HG02938 (cell line): ENCODE data around the gene TP53TG3D.
"Not testable (repeated sequence)": the region's sequence is repeated elsewhere in the genome, so short reads cannot be mapped to it uniquely, and the experiment has no call there.

Source experiments
- ATAC-seq: cut with Tn5 transposase; IDR thresholded peaks from one replicate; pipeline ENCODE4 v1.9.1; 2021; ENCODE audit warnings: mild to moderate bottlenecking, moderate library complexity; ENCODE audit not compliant: unreplicated experiment

TP53TG3D gene, protein sequence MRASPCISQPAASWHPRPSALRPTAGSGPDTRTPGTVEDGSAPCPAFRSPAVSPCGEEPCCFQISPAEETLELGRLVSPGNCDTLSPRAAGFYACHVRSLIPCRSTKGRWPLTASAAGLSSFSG

DNA sequence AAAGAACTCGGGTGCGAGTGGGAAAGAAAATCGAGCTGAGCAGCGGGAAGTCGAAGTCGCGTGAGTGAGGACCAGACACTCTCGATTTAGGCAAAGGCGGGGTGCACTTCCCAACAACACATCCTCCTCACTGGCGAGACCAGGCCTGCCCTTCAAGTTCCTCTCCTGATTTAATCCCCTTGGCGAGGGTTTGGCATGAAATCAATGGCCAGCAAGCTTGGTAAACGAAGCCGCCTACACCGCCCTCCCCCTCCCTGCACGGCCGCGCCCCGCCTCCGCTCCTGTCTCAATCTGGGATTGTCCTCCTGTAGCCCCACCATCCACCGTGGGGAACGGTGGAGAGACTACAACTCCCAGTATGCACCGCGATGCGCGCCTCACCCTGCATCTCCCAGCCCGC lies at the start of gene TP53TG3D:
TSS of gene TP53TG3D (plus strand) at position 301 of the 400 bp plus-strand sequence. CDS start at position 369, 68 bp downstream.
- not testable (repeated sequence) for ATAC-seq

DNA sequence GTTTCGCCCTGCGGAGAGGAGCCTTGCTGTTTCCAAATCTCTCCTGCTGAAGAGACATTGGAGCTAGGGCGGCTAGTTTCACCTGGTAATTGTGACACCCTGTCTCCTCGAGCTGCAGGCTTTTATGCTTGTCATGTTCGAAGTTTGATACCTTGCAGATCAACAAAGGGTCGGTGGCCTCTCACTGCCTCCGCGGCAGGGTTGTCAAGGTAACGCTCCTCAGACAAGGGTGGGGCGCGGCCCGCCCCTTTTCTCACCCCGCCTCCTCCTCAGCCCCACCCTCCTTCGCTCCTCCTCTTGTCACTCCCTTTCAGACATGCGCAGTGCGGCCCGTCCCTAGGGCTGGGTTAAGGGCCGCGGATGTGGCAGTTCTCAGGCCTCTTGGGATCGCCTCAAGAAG lies 421 bp downstream of the TP53TG3D start:
- not testable (repeated sequence) for ATAC-seq

DNA sequence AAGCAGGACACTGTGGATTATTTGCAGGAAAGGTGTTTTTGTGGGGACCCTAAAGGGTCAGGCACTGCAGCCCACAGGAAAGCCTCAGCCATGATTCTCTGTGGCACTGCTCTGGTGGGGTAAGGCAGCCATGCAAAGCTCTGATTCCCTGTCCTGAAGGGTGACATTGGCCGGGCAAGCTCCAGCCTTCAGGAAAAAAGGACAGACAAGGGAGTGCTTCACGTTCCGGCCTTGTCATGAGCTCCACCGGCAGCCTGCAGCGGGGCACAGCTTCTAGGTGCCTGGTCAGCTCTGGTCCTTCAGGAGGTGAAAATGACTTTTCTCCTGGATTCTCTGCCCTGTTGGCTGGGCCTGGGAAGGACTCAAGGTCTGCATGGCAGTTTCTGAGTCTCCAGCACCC lies 8.4 kb downstream of the TP53TG3D start:
- not testable (repeated sequence) for ATAC-seq

DNA sequence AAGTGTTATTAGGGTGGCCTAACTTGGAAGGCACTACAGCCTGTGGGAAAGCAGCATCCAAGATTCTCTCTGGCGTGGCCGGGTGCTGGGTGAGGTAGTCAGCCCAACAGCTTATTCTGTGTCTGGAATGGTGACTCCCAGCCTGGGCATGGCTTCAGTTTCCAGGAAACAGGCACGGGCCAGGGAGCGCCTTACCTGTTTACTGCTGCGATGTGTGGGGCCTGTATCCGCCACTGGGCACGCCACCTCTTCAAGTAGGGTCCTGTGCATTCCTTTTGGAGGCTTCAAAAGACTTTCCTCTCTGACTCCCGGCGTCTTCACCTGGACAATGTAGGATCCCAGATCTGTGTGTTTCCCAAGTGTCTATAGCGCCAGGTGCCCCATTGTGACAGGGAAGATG lies 10.5 kb downstream of the TP53TG3D start:
- not testable (repeated sequence) for ATAC-seq

DNA sequence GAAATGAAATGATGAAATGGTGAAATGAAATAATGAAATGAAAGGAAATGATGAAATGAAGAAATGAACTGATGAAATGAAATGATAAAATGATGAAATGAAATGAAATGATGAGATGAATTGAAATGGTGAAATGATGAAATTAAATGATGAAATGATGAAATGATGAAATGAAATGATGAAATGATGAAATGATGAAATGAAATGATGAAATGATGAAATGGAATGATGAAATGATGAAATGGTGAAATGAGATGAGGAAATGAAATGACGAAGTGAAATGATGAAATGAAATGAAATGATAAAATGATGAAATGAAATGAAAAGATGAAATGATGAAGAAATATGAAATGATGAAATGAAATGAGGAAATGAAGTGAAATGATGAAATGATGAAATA lies 28.8 kb downstream of the TP53TG3D start:
- ATAC-seq: not testable (repeated sequence)

DNA sequence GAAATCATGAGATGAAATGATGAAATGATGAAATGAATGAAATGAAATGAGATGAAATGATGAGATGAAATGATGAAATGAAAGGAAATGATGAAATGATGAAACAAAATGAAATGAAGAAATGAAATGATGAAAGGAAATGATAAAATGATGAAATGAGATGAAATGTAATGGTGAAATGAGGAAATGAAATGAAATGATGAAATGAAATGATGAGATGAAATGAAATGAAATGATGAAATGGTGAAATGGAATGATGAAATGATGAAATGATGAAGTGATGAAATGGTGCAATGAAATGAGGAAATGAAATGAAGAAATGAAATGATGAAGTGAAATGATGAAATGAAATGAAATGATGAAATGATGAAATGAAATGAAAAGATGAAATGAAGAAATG lies 29.9 kb downstream of the TP53TG3D start:
- not testable (repeated sequence) for ATAC-seq

DNA sequence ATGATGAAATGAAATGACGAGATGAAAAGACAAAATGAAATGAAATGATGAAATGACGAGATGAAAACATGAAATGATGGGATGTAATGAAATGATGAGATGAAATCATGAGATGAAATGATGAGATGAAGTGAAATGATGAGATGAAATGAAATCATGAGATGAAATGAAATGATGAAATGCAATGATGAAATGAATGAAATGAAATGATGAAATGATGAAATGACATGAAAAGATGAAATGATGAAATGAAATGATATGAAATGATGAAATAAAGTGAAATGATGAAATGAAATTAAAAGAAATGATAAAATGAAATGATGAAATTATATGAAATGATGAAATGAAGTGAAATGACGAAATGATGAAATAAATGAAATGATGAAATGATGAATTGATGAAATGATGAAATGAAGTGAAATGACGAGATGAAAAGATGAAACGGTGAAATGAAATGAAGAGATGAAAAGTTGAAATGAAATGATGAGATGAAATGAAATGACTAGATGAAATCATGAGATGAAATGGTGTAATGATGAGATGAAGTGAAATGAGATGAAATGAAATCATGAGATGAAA lies 30.9 kb downstream of the TP53TG3D start:
- not testable (repeated sequence) for ATAC-seq

DNA sequence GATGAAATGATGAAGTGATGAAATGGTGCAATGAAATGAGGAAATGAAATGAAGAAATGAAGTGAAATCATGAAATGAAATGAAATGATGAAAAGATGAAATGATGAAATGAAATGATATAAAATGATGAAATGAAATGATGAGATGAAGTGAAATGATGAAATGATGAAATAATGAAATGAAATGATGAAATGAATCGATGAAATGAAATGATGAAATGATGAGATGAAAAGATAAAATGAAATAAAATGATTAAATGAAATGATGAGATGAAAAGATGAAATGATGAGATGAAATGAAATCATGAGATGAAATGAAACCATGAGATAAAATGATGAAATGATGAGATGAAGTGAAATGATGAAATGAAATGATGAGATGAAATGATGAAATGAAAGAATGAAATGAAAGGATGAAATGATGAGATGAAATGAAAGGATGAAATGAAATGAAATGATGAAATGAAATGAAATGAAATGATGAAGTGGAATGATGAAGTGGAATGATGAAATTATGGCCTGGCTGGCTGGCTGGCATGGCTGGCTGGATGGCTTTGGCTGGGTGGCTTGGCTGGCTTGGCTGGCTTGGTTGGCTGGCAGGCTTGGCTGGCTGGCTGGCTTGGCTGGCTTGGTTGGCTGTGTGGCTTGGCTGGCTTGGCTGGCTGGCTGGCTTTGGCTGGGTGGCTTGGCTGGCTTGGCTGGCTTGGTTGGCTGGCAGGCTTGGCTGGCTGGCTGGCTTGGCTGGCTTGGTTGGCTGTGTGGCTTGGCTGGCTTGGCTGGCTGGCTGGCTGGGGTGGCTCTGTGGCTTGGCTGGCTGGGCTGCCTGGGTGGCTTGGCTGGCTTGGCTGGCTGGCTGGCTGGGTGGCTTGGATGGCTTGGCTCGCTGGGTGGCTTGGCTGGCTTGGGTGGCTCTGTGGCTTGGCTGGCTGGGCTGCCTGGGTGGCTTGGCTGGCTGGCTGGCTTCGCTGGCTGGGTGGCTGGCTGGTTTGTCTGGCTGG lies 32.0 kb downstream of the TP53TG3D start:
- not testable (repeated sequence) for ATAC-seq

DNA sequence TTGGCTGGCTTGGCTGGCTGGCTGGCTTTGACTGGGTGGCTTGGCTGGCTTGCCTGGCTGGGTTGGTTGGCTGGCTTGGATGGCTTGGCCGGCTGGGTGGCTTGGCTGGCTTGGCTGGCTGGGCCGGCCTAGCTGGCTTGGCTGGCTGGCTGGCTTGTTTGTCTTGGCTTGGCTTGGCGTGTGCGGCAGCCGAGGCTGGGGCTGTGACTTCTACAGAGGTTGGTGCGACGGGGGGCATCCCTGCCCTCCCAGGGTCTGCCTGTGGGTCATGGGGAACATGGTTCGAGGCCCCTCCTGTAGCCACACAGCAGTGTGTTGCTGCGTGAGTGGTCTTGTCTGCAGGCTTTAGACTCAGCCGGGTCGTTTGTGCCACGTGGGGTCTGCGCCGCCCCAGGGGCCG lies 33.1 kb downstream of the TP53TG3D start:
- not testable (repeated sequence) for ATAC-seq

DNA sequence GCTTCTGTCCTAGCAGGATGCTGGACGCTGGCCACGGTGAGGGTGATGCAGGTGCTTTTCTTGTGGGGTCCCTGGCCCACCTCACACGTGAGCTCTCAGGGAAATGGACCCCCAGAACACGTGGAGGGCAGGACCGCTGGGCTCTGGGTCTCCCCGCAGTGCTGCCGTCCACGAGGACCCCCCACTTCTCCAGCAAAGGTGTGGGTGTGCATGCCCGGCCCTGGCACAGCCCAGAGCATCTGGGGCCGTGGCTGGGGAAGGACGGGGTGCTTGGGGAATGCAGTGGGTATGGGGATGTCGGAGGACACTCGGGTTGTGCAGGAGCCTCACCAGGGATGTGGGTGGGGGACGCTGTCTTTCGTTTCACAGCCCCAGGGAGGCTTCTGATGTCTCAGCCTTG lies 34.7 kb downstream of the TP53TG3D start:
- ATAC-seq: not testable (repeated sequence)

DNA sequence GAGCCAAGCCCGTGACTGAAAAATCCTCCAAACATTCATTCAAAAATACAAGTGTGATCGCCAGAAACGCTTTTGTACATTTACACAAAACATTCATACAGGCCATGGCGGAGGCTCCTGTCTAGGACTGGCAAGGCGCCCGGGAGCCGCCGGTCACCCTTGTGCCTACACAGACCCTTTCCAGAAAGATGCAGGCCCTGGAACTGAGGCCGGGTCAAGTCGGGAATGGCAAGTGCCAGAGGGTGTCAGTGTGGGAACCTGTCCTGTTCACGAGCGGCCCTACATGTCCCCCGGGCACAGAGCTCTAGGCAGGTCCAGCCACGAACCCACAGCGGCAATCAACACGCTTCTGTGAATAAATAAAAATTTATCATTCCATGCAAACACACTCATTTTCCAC lies 36.1 kb downstream of the TP53TG3D start:
- ATAC-seq: not testable (repeated sequence)

DNA sequence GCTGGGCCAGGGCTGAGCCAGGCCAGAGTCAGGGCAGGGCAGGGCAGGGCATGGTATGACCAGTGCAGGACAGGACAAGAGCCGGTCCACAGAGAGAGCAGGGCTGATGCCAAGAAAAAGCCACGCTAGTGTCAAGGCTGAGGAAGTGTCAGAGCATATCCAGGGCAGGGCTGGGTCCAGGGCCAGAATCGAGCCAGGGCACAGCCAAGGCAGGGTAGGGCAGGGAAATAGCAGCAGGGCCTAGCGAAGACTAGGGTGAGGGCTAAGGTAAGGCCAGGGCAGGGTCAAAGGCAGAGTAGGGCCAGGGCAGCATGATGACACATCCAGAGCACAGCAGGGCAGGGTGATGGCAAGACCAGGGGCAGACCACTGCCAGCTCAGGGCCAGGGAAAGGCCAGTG lies 49.7 kb downstream of the TP53TG3D start:
- not testable (repeated sequence) for ATAC-seq
